ENCODE data around the gene XXYLT1. TPM values are rescaled to one million over a fixed set of nuclear protein-coding genes. Genes with fewer than 3 reads are reported as not detected.
"Not testable (repeated sequence)": the region's sequence is repeated elsewhere in the genome, so short reads cannot be mapped to it uniquely, and the experiment has no call there.

Gene XXYLT1
- polyA plus RNA-seq, 3 donors: 2.2 to 7.7 (median 4.6) TPM

DNA sequence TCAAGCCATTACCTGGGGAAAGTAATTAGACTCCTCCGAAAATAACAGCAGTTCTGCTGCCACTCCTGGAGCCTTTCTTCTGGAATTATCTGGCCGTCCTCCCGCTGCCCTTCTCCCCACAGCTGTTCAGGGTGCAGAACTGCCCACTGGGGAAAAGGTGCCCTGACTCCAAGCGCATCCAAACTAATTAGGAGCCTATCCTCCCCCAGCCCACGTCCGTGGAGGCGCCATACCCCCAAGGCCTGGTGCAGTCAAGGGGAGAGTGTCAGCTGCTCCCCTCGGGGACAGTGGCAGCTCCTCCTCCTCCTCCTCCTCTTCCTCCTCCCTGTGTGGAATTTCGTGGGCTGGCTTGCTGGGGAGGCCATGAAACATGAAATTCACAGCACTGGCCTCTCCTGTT lies 177.2 kb downstream of the XXYLT1 start:
- 62 to 79% (median 79%) methylated on average over 9 of the region's 9 CpGs for WGBS, 3 donors
- H3K27ac ChIP-seq (ENCODE audit: low read depth, low read length): no peak overlapping the region

DNA sequence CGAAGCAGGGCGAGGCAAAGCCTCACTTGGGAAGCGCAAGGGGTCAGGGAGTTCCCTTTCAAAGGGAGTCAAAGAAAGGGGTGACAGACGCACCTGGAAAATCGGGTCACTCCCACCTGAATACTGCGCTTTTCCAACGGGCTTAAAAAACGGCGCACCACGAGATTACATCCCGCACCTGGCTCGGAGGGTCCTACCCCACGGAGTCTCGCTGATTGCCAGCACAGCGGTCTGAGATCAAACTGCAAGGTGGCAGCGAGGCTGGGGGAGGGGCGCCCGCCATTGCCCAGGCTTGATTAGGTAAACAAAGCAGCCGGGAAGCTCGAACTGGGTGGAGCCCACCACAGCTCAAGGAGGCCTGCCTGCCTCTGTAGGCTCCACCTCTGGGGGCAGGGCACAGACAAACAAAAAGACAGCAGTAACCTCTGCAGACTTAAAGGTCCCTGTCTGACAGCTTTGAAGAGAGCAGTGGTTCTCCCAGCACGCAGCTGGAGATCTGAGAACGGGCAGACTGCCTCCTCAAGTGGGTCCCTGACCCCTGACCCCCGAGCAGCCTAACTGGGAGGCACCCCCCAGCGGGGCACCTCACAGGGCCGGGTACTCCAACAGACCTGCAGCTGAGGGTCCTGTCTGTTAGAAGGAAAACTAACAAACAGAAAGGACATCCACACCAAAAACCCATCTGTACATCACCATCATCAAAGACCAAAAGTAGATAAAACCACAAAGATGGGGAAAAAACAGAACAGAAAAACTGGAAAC lies 182.9 kb downstream of the XXYLT1 start:
- not testable (repeated sequence) for H3K27ac ChIP-seq (ENCODE audit: low read depth, low read length)
- WGBS, 3 donors: 9 to 63% (median 62%) methylated on average over 16 to 21 of the region's 25 CpGs

DNA sequence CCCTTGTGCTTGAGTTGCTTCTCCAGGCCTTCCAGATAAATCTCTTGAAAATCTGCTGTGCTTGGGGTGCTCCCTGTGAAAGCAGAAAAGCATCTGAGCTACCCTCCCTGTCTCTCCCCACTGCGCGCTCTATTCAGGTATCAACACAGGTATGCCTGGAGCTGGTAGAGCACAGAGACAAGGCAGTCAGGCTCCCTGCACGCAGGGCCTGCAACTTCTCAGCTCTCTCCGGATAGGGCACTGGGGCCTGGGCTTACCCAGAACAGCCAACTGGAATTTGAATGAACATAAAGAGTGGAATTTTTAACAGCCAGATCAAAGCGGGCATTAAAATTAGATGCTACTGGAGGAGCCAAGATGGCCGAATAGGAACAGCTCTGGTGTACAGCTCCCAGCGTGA lies 183.6 kb downstream of the XXYLT1 start:
- WGBS, 3 donors: 69 to 94% (median 91%) methylated on average over 7 of the region's 7 CpGs
- no peak overlapping the region for H3K27ac ChIP-seq (ENCODE audit: low read depth, low read length)

DNA sequence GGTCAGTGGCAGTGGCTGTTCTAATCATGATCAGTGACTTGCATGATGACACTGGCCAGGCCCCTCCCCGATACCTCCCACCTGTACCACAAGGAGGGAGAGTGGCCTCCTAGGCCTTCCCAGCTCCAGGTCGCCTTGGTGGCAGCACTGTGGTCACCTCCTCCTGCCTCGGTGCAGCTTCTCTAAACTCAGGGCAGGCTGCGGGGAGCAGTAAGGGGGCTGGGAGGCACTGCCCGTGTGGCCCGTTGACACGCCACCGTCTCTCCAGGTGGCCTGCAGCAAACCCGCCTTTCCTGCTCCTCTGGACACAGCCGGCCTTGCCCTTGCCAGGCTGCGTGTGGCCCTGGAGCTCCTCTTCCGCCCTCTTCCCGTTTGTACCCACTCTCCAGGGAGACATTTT lies 184.1 kb downstream of the XXYLT1 start:
- no peak overlapping the region for H3K27ac ChIP-seq (ENCODE audit: low read depth, low read length)
- 79 to 87% (median 84%) methylated on average over 13 of the region's 13 CpGs for WGBS, 3 donors

DNA sequence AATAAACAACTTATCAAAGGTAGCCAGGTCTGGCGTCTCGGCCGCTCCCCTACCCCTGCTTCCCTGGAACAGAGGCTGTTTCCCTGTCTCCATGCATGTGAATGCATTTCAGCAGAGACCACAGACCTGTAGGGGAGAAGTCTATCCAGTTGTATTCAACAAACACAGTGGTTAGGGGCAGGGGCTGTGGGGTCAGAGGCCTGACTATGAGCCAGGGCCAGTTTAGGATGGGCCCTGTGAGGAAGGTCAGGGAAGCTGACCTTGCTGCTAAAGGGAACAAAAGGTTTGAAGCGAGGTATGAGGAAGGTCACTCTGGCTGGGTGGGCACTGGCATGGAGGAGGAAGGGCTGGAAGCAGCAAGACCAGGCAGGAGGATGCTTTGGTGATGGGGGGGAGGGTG lies 184.6 kb downstream of the XXYLT1 start:
- no peak overlapping the region for H3K27ac ChIP-seq (ENCODE audit: low read depth, low read length)
- 95 to 96% (median 96%) methylated on average over 4 of the region's 4 CpGs for WGBS, 3 donors

DNA sequence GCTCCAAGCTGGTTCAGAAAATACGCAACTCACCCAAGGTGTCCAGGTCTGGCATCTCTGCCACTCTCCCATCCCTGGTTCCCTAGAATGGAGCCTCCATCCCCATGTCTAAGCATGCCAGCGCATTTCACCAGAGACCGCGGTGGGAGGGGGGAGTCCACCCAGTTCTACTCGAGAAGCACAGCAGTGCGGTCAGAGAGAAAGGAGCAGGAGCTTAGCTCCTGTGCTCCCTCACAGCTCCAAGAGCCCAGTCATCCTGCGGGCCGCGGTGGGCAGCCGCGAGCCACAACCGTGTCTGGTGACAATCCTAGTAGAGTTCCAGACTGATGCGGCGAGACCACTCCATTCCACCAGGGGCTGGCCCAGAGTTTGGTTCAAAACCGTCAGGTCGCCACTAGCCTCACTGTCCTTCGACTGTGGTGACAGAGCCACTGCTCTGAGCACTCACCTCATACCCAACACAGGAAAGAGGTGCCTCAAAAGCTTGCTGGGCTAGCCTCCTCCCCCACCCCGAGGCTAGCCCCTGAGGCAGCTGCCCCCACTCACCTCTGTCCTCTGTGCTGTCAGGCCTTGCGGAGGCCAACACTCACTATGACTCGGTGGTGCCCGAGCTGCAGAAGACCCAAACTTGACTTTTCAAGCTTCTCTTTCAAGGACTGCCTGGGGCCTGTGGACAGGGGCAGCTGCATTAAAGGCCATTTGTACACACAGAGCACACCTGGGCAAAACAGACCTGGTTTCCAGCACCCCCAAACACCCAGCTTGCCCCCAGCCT lies 185.4 kb downstream of the XXYLT1 start:
- WGBS, 3 donors: 94 to 97% (median 95%) methylated on average over 21 of the region's 21 CpGs
- no peak overlapping the region for H3K27ac ChIP-seq (ENCODE audit: low read depth, low read length)

DNA sequence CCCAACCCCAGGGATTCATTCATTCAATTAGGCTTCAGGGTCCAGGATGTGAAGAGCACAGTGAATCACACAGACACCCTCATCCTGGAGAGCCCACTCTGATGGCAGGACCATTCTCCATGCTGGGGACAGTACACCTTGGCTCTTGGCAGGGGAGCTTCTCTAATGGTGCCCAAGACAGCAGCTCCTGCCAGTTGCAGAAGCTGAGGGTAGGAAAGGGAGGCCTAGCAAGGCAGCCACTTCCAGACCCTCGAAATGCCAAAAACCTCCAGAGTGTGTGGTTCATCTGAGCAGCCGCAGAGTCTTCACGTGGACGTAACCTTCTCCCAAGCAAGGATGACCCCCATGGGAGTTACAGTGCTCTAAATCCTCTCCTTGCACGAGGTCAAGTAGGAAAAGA lies 186.2 kb downstream of the XXYLT1 start:
- no peak overlapping the region for H3K27ac ChIP-seq (ENCODE audit: low read depth, low read length)
- 78 to 87% (median 78%) methylated on average over 5 of the region's 5 CpGs for WGBS, 3 donors

DNA sequence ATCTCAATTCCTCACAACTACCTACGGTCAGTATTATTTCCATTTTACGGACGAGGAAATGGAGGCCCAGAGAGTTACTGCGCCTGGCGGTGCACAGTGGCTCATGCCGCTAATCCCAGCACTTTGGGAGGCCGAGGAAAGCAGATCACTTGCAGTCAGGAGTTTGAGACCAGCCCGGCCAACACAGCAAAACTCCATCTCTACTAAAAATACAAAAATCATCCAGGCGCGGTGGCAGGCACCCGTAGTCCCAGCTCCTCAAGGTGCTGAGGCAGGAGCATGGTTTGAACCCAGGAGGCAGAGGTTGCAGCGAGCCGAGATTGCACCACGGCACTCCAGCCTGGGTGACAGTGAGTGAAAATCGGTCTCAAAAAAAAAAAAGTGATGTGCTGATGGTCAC lies 187.3 kb downstream of the XXYLT1 start:
- WGBS, 3 donors: 94 to 96% (median 94%) methylated on average over 15 of the region's 15 CpGs
- H3K27ac ChIP-seq (ENCODE audit: low read depth, low read length): no peak overlapping the region

DNA sequence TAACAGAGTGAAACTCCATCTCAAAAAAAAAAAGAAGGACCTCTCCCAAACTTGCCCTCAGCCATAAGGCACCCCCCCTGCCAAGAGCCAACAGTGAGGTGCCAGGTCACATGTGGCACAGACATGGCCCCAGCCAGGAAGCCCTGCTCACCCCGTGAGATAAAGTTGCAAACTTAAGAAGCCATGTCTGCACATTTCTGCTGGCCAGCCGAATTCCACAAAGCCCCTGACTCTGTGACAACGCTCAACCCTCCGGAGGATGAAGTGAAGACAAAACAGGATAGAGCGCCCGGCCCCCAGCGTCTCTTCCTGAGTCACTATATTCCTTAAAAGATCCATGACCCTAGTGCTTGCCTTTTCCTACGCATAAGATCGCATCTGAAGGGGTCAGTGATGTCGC lies 188.1 kb downstream of the XXYLT1 start:
- 84 to 89% (median 87%) methylated on average over 10 of the region's 10 CpGs for WGBS, 3 donors
- H3K27ac ChIP-seq (ENCODE audit: low read depth, low read length): no peak overlapping the region

DNA sequence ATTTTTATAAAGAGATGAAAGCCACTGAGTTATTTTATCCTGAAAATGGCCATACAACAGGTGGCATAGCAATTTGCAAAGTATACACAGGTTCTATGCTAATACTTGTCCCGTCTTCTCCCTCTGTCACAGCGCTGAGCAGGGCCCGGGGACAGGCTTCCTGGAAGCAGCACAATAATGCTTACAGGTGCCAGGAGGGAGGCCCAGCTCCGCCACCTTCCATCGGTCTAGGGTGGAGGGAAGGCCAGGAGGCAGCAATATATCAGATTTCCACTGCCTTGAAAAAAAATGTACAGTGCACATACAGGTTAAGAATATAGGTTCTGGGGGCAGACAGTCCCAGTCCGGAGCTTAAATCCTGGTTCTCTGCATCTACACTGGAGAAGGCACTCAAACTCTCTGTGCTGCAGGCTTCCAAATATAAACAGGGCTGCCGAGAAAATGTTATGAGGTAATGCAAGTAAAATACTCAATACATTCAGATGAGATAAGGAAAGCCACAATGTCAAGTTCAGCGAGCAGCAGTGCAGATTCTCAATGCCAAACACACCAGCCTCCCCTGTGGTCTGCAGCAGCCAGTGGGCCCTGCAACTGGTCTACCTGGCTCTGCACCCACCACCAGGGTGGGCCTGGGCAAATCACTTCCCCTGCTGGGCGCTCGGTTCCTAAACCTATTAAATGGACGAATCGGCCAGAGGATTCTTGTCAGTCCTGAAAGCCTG lies 189.6 kb downstream of the XXYLT1 start:
- 47 to 72% (median 70%) methylated on average over 12 of the region's 12 CpGs for WGBS, 3 donors
- no peak overlapping the region for H3K27ac ChIP-seq (ENCODE audit: low read depth, low read length)

DNA sequence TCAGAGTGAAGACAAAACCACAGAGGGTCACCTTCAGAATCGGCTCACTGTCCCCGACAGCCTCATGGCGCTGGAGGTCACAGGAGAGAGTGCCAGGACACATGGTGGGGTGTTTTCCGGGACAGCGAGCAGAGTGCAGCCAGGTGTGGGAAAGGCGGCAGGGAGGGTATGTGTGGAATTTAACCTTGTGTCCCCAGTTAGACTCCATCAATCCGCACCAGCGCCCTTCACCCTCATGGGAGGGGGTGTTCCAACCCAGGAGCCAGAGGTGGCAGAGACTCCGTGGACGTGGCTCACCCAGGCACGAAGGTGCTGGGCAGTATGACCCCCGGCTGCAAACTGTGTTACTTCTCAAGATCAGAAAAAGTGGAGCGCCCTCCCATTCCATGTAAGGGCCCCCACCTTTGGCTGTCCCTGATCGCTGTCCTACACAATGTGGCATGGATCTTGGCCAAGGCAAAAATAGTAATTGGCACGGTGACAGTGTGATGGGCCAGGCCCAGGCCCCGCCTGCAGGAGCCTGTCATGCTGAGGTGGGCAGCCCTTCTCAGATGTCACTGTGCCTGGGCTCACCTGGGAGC lies 190.3 kb downstream of the XXYLT1 start:
- H3K27ac ChIP-seq (ENCODE audit: low read depth, low read length): no peak overlapping the region
- 61 to 80% (median 75%) methylated on average over 16 of the region's 16 CpGs for WGBS, 3 donors

DNA sequence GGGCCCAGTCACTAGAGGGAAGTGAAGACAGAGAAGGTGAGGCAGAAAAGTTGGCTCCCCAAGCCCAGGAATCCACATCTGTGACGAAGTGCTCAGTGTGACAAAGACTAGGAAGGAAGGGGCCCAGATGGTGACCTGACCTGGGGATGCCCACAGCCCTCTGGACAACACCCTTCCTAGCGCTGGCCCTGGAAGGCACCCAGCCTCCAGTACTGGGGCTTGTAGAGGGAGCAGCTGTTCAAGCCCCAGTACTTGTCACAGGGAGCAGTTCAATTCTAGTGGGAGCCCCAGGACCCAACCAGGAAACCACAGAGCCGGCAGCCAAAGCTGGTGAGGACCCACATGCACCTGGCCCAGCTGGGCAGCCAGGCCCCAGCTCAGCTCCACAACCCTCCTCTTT lies 190.8 kb downstream of the XXYLT1 start:
- 47 to 82% (median 57%) methylated on average over 3 of the region's 3 CpGs for WGBS, 3 donors
- no peak overlapping the region for H3K27ac ChIP-seq (ENCODE audit: low read depth, low read length)

DNA sequence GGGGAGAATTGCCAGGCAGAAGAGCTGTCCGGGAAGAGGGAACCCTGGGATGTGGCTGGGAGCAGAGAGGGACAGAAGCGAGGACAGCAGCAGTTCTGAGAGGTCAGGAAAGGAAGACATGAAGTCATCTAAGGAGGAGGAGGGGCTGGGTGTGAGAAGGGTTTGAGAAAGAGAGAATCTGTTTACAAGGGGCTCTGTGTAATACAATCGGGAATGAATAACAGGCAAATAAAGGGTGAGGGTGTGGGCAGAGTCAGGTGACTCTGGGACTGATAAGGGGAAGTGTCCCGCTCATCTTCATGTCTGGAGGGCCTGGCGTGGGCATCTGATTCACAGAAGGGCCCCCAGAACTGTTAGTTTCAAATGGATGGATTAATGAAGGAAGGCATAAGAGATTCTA lies 191.3 kb downstream of the XXYLT1 start:
- H3K27ac ChIP-seq (ENCODE audit: low read depth, low read length): no peak overlapping the region
- WGBS, 3 donors: 40 to 89% (median 50%) methylated on average over 5 of the region's 5 CpGs

DNA sequence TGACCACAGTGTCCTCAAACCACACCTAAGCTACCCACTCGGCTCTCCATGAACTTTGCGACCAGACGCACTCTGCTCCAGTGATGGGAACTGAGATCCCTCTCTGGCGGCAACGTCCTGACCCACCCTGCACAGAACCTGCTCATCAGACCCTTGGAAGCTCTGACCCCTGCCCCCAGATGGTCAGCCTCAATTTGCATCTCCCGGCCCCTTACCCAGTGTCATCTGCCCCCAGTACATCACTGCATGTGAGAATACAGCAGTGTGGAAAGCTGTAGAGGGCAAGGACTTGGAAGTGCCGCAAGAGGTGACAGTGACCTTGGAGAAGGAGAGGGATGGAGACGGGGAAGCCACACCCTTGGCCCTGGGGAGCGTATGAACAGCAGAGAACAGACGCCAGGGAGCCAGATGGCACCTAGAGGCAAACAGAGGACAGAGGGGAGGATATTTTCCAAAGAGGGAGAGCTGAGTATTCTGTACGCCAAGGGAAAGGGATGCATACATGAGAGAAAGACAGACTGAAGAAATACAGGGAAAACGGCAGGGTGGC lies 192.0 kb downstream of the XXYLT1 start:
- 81 to 92% (median 89%) methylated on average over 12 of the region's 12 CpGs for WGBS, 3 donors
- no peak overlapping the region for H3K27ac ChIP-seq (ENCODE audit: low read depth, low read length)

DNA sequence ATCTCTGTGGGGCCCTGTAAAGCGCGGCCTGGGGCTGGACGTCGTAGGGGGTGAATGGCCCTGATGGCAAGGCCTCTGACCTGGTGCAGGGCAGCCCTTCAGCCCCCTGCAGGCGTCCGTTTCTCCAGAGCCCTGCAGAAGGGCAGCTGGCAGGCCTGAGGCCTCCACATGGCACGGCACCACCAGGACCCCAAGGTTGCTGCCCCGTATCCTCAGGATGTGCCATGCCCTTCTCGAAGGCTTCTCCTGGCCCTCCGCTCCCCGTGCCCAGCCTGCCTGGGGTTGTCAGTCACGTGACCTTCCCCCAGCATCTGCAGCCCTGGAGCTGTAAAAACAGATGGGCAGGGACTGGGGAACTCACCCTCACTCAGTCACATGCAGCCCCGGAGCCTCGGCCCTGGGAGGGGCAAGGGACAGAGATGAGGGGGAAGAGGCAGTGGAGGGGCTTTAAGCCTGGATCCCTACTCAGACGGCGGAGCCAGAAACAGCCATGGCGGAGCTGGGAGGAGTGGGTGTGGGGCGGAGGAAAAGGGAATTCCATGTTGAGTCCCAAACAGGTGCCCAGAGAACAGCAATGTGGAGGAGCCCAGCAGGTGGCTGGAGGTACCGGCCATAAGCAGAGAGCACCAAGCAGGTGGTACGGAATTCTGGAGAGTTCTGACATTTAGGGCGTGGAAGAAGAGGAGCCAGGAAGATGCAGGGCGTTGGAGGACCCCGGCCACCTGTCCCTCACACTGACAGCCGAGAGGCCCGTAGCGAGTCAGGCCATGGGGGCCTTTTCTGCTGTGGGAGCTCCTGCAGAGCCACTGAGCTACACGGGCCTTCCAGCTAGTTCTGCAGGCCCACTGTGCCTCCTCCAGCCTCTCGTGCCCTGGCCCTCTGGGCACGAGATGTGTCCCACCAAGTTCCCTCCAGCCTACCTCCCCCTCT lies 193.1 kb downstream of the XXYLT1 start:
- 91 to 93% (median 91%) methylated on average over 27 to 29 of the region's 29 CpGs for WGBS, 3 donors
- no peak overlapping the region for H3K27ac ChIP-seq (ENCODE audit: low read depth, low read length)

DNA sequence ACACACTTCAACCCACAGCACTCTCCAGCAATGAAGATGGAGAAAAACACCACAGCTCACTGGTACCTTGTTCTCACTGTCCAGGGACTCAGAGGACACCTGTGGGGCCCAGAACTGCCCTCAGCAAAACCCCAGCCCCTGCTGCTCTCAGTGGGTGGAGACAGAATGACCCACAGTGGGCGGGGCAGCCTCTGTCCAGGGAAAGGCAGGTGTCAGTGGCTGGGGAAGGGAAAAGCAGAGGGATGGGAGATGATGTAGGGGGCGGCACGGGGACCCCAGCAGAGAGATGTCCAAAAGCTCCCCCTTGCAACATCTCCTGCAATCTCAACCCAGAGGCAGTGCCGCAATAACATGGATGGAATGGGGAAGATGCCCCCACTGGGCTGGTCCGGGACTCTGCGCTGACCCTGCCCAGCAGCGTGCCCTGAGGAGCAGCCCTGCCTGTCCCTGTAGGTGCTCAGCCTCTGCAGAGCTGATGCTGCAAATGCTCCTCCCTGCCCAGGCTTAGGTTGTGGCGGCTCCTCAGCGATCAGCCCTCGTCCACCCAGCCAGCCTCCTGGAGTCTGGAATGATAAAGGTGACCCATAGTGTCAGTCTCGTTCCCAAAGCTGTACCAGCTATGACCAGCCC lies 193.9 kb downstream of the XXYLT1 start:
- H3K27ac ChIP-seq (ENCODE audit: low read depth, low read length): no peak overlapping the region

More for the DNA sequence above, 193.9 kb downstream of the XXYLT1 start:
- WGBS, 3 donors: 92 to 96% (median 93%) methylated on average over 11 of the region's 11 CpGs

All from adipose tissue (tissue), 3 donors.